Spleen (tissue), 11 donors: Measurements from ENCODE around the gene IFI16. TPM values are rescaled to one million over a fixed set of nuclear protein-coding genes. Genes with fewer than 3 reads are reported as not detected.

Source experiments
- DNase-seq: peaks from one replicate; pipeline ENCODE4 v3.0.0-alpha.2; 2020
- H3K27ac ChIP-seq, 8 donors: fragments of 200-600 bp; sonication (generic) in 7 of 8; 1 replicate in 4 of 8; 2 replicates in 4 of 8; pipeline versions ENCODE4 v1.5.0 to v1.8.0; 2016 to 2021; ENCODE audit warnings: inconsistent platforms in 4 of 8, mild to moderate bottlenecking in 4 of 8, moderate library complexity in 1 of 8
- H3K27me3 ChIP-seq, 7 donors: fragments of 200-600 bp; sonication (generic) in 6 of 7; replicated peaks in 1 of 7; 1 replicate in 4 of 7; 2 replicates in 3 of 7; pipeline versions ENCODE4 v1.5.0 to v1.8.0; 2016 to 2021; ENCODE audit warnings: inconsistent platforms in 3 of 7, mild to moderate bottlenecking in 1 of 7
- H3K36me3 ChIP-seq, 6 donors: fragments of 200-600 bp; sonication (generic) in 5 of 6; 1 replicate in 4 of 6; 2 replicates in 2 of 6; pipeline versions ENCODE4 v1.5.0 to v1.8.0; 2016 to 2021; ENCODE audit warnings: inconsistent platforms in 2 of 6
- H3K4me1 ChIP-seq, 6 donors: fragments of 200-600 bp; sonication (generic) in 5 of 6; 1 replicate in 3 of 6; 2 replicates in 3 of 6; pipeline versions ENCODE4 v1.5.0 to v1.8.0; 2016 to 2021; ENCODE audit warnings: inconsistent platforms in 3 of 6
- H3K4me3 ChIP-seq, 8 donors: fragments of 200-600 bp; sonication (generic) in 7 of 8; 1 replicate in 4 of 8; 2 replicates in 4 of 8; pipeline versions ENCODE4 v1.5.0 to v1.8.0; 2016 to 2021; ENCODE audit warnings: inconsistent platforms in 4 of 8, mild to moderate bottlenecking in 4 of 8, moderate library complexity in 2 of 8
- H3K9me3 ChIP-seq, 8 donors: fragments of 200-600 bp; sonication (generic) in 7 of 8; 1 replicate in 4 of 8; 2 replicates in 4 of 8; pipeline versions ENCODE4 v1.5.0 to v1.8.0; 2016 to 2021; ENCODE audit warnings: inconsistent platforms in 4 of 8
- CTCF ChIP-seq, 11 experiments: fragments of 200-600 bp in 7 of 11; fragments of 450-650 bp in 4 of 11; sonication (generic) in 4 of 11; IDR thresholded peaks in 8 of 11; conservative IDR thresholded peaks in 3 of 11; 1 replicate in 7 of 11; 2 replicates in 4 of 11; pipeline versions ENCODE4 v1.4.0 to v1.8.0; 2016 to 2021; ENCODE audit warnings: antibody characterized with exemption in 11 of 11, inconsistent platforms in 4 of 11, mild to moderate bottlenecking in 1 of 11
- POLR2A ChIP-seq, 3 donors: fragments of 450-650 bp; IDR thresholded peaks; one replicate each; pipeline ENCODE4 v1.5.1; 2017; ENCODE audit warnings: antibody characterized with exemption in 3 of 3, mild to moderate bottlenecking in 1 of 3
- POLR2AphosphoS5 ChIP-seq, 3 donors: sonication (generic); formaldehyde crosslinking; IDR thresholded peaks; one replicate each; pipeline ENCODE4 v1.5.1; 2017; ENCODE audit warnings: antibody characterized with exemption in 3 of 3
- WGBS, 5 donors: extraction: QIAGEN DNeasy Blood & Tissue Kit in 3 of 5; methylation state at CpG; one replicate each; pipeline versions ENCODE4 v1.1.5 to v1.1.7; 2013 to 2018; 5-methylcytosine and 5-hydroxymethylcytosine counted together
- intact Hi-C: fragments of 100-400 bp; cut with DNase I; formaldehyde crosslinking; loops from one replicate; pipeline ENCODE4 v1.15.0; 2023; ENCODE audit warnings: low total_unique reads
- polyA plus RNA-seq, 3 donors: library from polyadenylated mRNA; stranded (reverse); fragments of 200-250 nt; gene quantifications; one replicate each; pipeline ENCODE4 v1.2.1, GENCODE V29; 2013
- total RNA-seq, 7 donors: library from RNA; depleted of rRNA in 3 of 7; stranded (reverse); fragments of >200 nt in 3 of 7; fragmentation: NEBNext Ultra II Directional in 4 of 7; extraction: Animal tissue kit (Norgen Biotek cat#: 25700) in 4 of 7; gene quantifications; one replicate each; pipeline versions ENCODE4 v1.1.0 to v1.2.1, GENCODE V29; 2016 to 2021
- donor health status: healthy with polysubstance abuse.
- donor health status: DM: no; HTN: no; CAD: no; lungs with moderate emphysema.
- donor health status: DM: no; HTN: no; CAD: no.
- donor health status: Bipolar disorder and iron deficiency.
- donor health status: healthy.
- donor health status: DM: no; HTN: no; CAD: no.
- donor health status: DM: yes; HTN: yes; CAD: no.

The IFI16 gene
- total and polyA plus RNA-seq, 10 donors: 155 to 205 (median 176) TPM

- no peaks in the 10 kb centered on the region for H3K36me3 ChIP-seq
- intact Hi-C loops: no loop called here
- peaks cover 0 to 8% (median 0%) of the 10 kb centered on the region in 6 donors for H3K4me1 ChIP-seq
- peaks cover 0 to 29% (median 17%) of the 10 kb centered on the region in 8 donors for H3K9me3 ChIP-seq
- H3K27me3 ChIP-seq: no peaks in the 10 kb centered on the region
- H3K27ac ChIP-seq: no peak overlapping the region
- TF ChIP-seq CTCF (IDR thresholded peaks at IDR 0.05 in 8 of 11, conservative IDR thresholded peaks at IDR 0.05 in 3 of 11): no peak
- no peak for TF ChIP-seq POLR2AphosphoS5 (IDR thresholded peaks at IDR 0.05)
- TF ChIP-seq POLR2A (IDR thresholded peaks at IDR 0.05): no peak
- WGBS, 5 donors: 34 to 81% (median 77%) methylated on average over 1 of the region's 1 CpG
- no peak overlapping the region for H3K4me3 ChIP-seq
- DNase-seq: no peak
Measured at GRCh38 chr1:158979229-158979628, 30.5 kb upstream of the IFI16 start.

GRCh38 chr1:158983235-158983634 lies 26.5 kb upstream of the IFI16 start:
- H3K27me3 ChIP-seq: no peaks in the 10 kb centered on the region
- H3K4me1 ChIP-seq: peaks cover 0 to 8% (median 0%) of the 10 kb centered on the region in 6 donors
- 72 to 97% (median 90%) methylated on average over 2 of the region's 2 CpGs for WGBS, 5 donors
- no peak overlapping the region for H3K27ac ChIP-seq
- H3K9me3 ChIP-seq: peaks cover 0 to 37% (median 19%) of the 10 kb centered on the region in 8 donors
- DNase-seq: no peak
- no peak for TF ChIP-seq POLR2AphosphoS5 (IDR thresholded peaks at IDR 0.05)
- TF ChIP-seq CTCF (IDR thresholded peaks at IDR 0.05 in 8 of 11, conservative IDR thresholded peaks at IDR 0.05 in 3 of 11): no peak
- TF ChIP-seq POLR2A (IDR thresholded peaks at IDR 0.05): no peak
- H3K36me3 ChIP-seq: no peaks in the 10 kb centered on the region
- intact Hi-C loops: no loop called here
- H3K4me3 ChIP-seq: no peak overlapping the region

- peaks cover 0 to 1% (median 0%) of the 10 kb centered on the region in 6 donors for H3K4me1 ChIP-seq
- no peaks in the 10 kb centered on the region for H3K27me3 ChIP-seq
- intact Hi-C loops: no loop called here
- no peak for DNase-seq
- H3K27ac ChIP-seq: no peak overlapping the region
- H3K36me3 ChIP-seq: no peaks in the 10 kb centered on the region
- TF ChIP-seq POLR2A (IDR thresholded peaks at IDR 0.05): no peak
- TF ChIP-seq POLR2AphosphoS5 (IDR thresholded peaks at IDR 0.05): no peak
- TF ChIP-seq CTCF (IDR thresholded peaks at IDR 0.05 in 8 of 11, conservative IDR thresholded peaks at IDR 0.05 in 3 of 11): no peak
- H3K4me3 ChIP-seq: no peak overlapping the region
- peaks cover 0 to 37% (median 19%) of the 10 kb centered on the region in 8 donors for H3K9me3 ChIP-seq
Measured at GRCh38 chr1:158984386-158984785, 25.3 kb upstream of the IFI16 start.

- no peak for TF ChIP-seq POLR2A (IDR thresholded peaks at IDR 0.05)
- TF ChIP-seq POLR2AphosphoS5 (IDR thresholded peaks at IDR 0.05): no peak
- TF ChIP-seq CTCF (IDR thresholded peaks at IDR 0.05 in 8 of 11, conservative IDR thresholded peaks at IDR 0.05 in 3 of 11): no peak
- no peak overlapping the region for H3K4me3 ChIP-seq
- intact Hi-C loops: no loop called here
- H3K4me1 ChIP-seq: no peaks in the 10 kb centered on the region
- WGBS, 5 donors: 28 to 74% (median 56%) methylated on average over 1 of the region's 1 CpG
- no peaks in the 10 kb centered on the region for H3K27me3 ChIP-seq
- DNase-seq: no peak
- H3K9me3 ChIP-seq: peaks cover 0 to 40% (median 8%) of the 10 kb centered on the region in 8 donors
- no peak overlapping the region for H3K27ac ChIP-seq
- H3K36me3 ChIP-seq: peaks cover 0 to 12% (median 0%) of the 10 kb centered on the region in 6 donors
Measured at GRCh38 chr1:158989424-158989823, 20.3 kb upstream of the IFI16 start.
